Stimulated activated CD8-positive, alpha-beta memory T cell treated with anti-CD3 and anti-CD28 coated beads, Interleukin-15, amount 100 ng/mL, for 24 hours (primary cell): ENCODE measurements around the gene HACL1.
"Not testable (repeated sequence)": the region's sequence is repeated elsewhere in the genome, so short reads cannot be mapped to it uniquely, and the experiment has no call there.

ENCODE experiments used
- DNase-seq: peaks from one replicate; pipeline ENCODE4 v3.0.0-alpha.2; 2020; ENCODE audit warnings: low read depth

Gene HACL1

GRCh38 chr3:15579051-15579450, 22.3 kb downstream of the HACL1 start:
- no peak for DNase-seq

GRCh38 chr3:15578289-15578867, 23.0 kb downstream of the HACL1 start:
- DNase-seq = no peak

- DNase-seq = no peak
Observed at GRCh38 chr3:15576475-15576874, 24.9 kb downstream of the HACL1 start.

GRCh38 chr3:15575446-15575845, 25.9 kb downstream of the HACL1 start:
- no peak for DNase-seq

GRCh38 chr3:15572138-15572537, 29.2 kb downstream of the HACL1 start:
- DNase-seq = no peak

- no peak for DNase-seq
Observed at GRCh38 chr3:15563190-15563589, 38.2 kb downstream of the HACL1 start.

GRCh38 chr3:15562560-15562959, 38.8 kb downstream of the HACL1 start:
- DNase-seq = no peak

- no peak for DNase-seq
Observed at GRCh38 chr3:15558581-15558980, 42.8 kb downstream of the HACL1 start.

GRCh38 chr3:15557511-15557946, 43.8 kb downstream of the HACL1 start:
- DNase-seq = no peak

GRCh38 chr3:15556512-15556911, 44.9 kb downstream of the HACL1 start:
- no peak for DNase-seq

GRCh38 chr3:15553749-15554148, 47.6 kb downstream of the HACL1 start:
- DNase-seq = no peak

- no peak for DNase-seq
Observed at GRCh38 chr3:15551902-15552301, 49.5 kb downstream of the HACL1 start.

- no peak for DNase-seq
Observed at GRCh38 chr3:15549846-15550245, 51.5 kb downstream of the HACL1 start.

- no peak for DNase-seq
Observed at GRCh38 chr3:15542614-15543013, 58.8 kb downstream of the HACL1 start.

GRCh38 chr3:15541371-15541770, 60.0 kb downstream of the HACL1 start:
- no peak for DNase-seq

- DNase-seq = no peak
Observed at GRCh38 chr3:15539066-15539465, 62.3 kb downstream of the HACL1 start.

- DNase-seq = no peak
Observed at GRCh38 chr3:15538345-15538744, 63.0 kb downstream of the HACL1 start.

- DNase-seq = no peak
Observed at GRCh38 chr3:15536856-15537255, 64.5 kb downstream of the HACL1 start.

GRCh38 chr3:15535732-15536131, 65.6 kb downstream of the HACL1 start:
- no peak for DNase-seq

- not testable (repeated sequence) for DNase-seq
Observed at GRCh38 chr3:15532614-15533013, 68.8 kb downstream of the HACL1 start.

- no peak for DNase-seq
Observed at GRCh38 chr3:15531346-15531745, 70.0 kb downstream of the HACL1 start.

- no peak for DNase-seq
Observed at GRCh38 chr3:15528854-15529537, 72.4 kb downstream of the HACL1 start.

GRCh38 chr3:15527031-15527459, 74.3 kb downstream of the HACL1 start:
- DNase-seq = no peak

- DNase-seq = no peak
Observed at GRCh38 chr3:15525790-15526189, 75.6 kb downstream of the HACL1 start.
